GM18858 (cell line): ENCODE results near the gene EDA.
"Not testable (repeated sequence)": the region's sequence is repeated elsewhere in the genome, so short reads cannot be mapped to it uniquely, and the experiment has no call there.

Experiments
- ATAC-seq: cut with Tn5 transposase; IDR thresholded peaks from one replicate; pipeline ENCODE4 v1.9.1; 2021; ENCODE audit not compliant: unreplicated experiment

Gene EDA

DNA sequence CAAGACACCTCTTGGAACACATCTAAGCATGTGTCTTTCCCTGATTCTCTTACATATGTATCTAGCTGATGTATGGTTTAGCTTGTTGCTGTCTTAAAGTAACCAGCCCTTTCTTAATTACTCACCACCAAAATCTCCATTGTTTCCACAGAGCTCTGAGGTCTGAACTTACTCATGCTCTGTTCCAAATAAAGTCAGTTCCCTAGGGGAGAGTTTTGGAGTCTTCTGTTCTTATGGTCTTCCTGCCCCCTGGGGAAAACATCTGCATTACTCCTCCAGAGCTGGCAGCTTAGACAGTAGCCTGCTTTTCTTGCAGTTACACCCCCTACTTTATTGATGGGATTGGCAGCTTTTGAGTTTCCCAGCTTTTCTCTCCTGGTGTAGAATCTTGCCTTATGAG is 125.8 kb downstream of the EDA start:
- ATAC-seq: no peak

DNA sequence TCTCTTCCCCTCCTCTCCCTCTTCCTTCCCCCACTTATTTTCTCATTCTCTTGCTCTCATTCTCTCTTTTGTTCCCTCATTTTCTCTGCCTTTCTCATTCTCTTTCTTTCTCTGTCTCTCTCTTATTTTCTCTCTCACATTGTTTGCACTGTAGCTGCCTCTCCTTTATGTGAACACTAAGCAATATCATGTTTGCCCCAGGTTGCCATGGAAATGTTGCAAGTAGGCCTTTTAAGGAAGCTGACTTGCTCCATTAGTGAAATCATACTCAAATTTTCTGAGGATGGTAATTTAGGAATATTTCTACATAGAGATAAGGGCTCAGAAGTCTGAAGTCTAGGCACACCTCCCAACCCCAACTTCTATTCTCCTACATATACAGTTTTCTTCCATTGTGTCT is 130.1 kb downstream of the EDA start:
- ATAC-seq: no peak

DNA sequence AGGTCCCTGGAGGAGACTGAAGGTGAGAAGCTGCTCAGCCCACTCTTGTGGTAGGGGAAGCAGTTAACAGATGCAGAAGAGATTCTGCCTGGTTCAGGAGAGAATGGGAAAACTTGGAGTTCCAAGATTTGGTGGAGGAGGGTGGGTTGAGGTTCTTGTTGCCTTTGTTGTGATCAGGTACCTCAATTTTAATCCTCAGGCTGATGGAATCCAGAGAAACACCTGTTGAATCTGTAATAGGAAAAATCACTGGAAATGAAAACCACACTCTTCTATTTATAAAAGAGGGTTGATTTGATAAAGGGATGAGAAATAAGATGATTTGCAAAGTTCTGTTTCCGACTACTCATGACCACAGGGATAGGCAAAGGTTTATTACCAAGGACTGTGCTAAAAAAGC is 132.1 kb downstream of the EDA start:
- no peak for ATAC-seq

DNA sequence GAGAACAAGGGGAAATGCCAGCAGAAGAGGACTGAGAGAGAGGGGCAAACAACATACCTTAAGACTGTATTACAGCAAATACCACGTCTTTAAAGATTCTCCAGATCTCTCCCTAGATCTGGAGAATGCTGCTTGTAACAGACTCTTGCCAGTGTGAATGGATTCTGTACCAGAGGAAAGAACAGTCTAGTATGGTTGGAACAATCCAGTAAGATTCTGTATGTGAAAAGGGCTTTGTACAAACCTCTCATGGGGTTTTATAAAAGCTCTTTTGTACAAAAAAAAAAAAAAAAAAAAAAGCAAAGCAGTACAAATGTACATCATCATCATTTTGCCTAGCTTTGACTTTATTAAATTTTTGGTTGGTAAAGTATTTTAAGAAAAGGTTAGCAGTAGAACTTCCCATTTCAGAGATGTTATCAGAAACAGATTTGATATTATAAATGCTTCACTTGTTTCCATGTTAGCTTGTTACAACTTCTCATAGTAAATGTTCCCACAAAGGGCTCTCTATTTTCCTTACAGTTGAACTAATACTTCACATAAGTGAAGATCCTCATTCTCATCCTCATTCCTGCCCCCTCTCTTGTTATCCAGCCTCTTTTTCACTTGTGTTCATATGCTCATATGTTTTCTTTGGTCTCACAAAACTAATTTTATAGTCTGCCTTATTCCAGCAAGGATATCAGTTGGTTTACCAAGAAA is 144.2 kb downstream of the EDA start:
- no peak for ATAC-seq

DNA sequence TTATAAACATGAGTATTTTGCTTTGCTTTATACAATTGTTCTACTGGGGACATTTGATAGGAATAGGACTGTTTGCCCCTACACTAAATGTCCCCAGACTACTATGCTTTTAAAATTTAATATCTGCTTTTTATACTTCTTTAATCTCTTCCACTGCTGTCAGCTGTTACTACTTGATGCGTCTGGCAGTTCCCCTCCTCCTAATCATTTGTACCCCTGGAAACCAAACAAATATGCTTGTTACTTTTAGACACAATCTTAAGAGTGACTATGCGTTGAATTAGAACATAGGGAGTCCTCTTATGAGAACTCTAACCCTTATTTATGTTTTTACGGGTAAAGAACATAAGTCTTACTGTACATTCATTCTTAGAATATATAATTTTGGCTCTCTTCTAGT is 145.7 kb downstream of the EDA start:
- ATAC-seq: no peak

DNA sequence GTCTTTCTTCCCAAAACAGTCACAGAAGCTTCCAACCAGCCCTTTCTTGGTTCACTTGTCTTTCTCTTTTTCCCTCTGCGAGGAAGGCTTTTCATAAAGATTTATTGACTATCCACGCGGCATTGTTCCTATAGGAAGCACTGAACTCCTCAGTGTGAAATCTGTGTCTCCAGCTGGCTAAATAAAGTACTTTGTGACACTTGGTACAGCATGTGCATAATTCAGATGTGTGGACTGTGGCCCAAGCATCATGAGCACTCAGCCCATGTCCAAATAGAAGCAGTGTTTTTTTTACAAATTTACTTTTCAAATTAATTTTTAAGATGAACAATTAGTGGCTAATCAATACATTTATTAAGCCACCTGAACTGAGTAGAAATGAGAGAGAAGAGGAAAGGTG is 146.4 kb downstream of the EDA start:
- no peak for ATAC-seq

DNA sequence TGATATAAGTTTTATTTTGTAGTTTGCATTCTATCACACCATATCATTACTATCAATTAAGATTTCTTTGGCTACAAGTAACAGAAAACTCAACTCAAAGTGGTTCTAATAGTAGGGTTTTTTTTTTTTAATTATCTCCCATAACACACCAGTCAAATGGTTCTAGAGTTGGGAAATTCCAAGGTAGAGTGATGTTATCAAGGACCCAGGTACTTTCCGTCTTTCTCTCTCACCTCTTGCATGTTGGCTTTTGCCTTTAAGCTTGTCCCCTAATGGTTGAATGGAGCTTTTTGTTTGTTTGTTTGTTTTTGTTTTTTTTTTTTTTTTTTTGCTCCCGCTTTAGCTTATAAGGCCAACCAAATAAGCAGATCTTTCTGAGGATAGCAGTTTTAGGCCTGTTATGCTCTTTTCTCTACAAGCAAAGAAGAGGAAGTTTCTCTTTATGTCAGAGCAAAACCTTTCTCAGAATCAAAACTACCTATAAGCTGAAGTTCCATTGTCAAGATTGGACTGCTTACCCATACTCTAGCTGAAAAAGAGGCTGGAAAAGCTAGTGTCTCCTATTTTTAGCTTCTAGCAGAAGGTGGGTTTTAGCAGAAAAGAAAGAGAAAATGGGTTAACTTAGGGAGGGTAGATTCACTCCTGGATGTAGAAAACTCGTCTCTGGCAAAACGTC is 177.5 kb downstream of the EDA start:
- no peak for ATAC-seq

DNA sequence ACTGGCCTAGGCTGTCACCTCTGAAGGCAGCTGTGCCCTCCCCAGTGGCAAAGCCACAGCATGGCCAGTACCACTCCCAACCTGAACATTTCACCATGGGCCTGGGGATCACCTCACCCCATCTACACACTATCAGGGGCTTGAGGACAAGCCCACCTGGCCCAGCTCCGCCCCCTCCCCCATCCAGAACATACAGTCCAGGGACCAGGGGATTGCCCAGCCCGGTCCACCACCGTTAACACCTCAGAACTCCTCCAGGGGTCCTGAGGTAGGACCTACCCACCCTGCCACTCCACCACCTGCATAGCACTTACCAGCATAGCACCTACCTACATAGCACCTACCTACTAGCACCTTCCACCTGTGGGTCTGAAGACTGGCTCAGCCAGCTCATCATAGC is 179.8 kb downstream of the EDA start:
- no peak for ATAC-seq

DNA sequence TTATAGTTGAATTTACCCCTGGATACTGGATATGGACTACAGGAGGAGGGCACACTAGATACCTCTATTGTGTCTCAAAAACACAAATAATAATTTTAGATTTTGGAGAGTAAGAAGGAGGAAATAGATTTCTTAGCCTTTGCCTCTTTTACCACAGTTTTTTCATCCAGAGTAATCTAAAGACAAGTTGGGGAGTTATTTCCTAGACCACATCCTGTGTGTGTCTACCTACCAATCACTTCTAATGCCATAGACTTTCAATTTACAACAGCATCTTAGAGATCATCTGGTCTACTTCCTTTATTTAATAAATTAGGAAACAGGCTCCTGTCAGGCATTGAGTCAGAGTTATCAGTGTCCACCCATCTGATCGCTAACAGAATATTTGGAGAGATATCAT is 191.5 kb downstream of the EDA start:
- no peak for ATAC-seq

DNA sequence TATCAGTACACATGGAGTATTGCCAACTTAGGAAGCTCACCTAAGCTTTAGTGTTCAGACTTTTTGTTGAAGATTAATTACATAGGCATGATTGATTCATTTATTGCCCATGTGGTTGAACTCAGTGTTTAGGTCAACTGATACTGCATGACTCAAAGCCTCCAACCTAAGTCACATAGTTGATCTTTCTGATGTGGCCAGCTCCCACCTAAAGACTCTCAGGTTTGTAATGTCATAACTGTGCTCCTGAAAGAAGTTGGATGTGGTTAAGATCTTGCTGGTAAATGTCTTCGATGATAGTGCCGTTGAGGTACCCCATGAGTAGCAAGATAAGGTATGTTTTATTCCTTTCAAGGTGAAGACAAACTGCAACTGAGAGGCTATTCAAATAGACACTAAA is 192.5 kb downstream of the EDA start:
- ATAC-seq: no peak

DNA sequence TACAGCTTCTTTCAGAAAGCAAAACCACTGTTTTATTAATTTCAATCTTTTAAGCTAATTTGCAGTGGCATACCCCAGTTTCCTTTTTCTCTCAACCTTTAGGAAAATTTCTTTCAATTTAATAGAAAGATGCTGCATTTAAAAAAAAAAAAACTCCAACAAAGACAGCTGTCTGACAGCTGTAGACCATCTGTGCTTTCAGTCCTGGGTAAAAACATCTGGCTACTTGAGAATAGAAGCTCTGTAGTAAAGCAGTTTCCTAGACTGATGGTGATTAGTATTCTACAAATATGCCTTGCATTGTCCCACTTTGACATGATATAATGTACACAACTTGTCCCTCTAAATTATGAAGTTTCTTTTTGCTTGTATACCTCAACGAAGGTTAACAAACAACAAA is 197.8 kb downstream of the EDA start:
- no peak for ATAC-seq

DNA sequence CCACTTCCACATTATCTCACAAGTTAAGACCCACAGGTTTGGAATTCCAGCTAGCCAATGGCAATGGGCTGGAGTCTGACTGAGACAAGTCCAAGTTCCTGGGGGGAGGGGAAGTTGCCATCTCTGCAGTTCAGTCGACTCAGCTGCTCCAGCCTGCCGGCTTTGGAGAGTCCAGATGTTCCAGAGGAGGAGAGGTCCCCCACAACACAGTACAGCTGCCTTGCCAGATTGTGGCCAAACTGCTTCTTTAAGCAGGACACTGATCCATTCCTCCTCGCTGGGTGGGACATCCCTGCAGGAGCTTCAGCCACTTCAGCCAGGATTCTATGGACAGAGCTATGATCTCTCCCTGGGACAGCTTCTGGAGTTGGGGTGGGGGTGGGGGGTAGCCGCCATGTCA is 199.2 kb downstream of the EDA start:
- no peak for ATAC-seq

DNA sequence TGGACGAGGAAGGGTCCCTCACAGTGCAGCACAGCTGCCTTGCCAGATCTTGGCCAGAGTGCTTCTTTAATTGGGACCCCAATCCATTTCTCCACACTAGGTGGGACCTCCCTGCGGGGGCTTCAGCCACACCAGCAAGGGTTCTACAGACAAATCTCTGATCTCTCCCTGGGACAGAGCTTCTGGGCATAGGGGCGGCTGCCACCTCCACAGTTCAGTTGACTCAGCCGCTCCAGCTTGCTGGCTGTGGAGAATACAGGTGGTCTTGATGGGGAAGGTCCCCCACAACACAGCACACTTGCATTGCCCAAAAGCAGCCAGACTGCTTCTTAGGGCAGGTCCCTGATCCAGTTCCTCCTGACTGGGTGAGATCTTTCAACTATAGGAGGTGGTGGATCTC is 199.6 kb downstream of the EDA start:
- ATAC-seq: no peak

DNA sequence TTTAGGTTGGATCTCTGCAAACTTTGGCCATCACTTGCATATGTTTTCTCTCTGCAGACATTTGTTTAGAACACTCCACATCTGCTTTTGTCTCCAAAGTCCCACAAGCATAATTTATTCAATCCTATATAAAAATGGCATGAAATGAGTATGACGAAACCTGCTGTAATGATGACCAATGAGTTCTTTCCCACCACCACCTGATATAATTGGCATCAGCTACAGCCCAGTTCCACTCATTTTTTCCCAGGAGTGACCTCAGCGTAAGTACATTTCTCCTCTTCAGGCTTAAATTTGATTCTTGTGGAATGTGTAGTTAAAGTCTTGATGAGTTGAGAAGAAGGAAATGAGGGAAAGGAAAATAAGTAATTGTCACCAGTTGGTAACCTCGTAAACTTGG is 228.7 kb downstream of the EDA start:
- no peak for ATAC-seq

DNA sequence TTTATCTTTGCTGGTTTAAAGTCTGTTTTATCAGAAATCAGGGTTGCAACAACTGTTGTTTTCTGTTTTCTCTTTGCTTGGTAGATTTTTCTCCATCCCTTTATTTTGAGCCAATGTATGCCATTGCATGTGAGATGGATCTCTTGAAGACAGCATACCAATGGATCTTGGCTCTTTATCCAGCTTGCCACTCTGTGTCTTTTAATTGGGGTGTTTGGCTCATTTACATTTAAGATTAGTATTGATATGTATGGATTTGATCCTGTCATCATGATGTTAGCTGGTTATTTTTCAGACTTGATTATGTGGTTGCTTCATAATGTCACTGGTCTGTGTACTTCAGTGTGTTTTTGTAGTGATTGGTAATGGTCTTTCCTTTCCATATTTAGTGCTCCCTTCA is 244.1 kb downstream of the EDA start:
- not testable (repeated sequence) for ATAC-seq

DNA sequence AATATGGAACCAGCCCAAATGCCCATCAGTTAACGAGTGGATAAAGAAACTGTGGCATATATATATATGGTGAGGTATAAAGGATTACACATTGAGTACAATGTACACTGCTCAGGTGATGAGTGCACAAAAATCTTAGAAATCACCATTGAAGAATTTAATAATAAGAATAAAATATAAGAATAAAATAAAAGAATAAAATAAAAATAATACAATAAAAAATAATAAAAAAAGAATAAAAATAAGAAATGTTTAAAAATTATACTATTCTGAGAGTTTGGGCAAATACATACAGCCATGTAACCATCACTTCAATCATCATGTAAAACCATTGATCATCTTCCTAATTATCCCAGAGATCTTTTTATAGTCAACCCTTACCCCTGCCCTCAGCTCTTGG is 260.3 kb downstream of the EDA start:
- no peak for ATAC-seq

DNA sequence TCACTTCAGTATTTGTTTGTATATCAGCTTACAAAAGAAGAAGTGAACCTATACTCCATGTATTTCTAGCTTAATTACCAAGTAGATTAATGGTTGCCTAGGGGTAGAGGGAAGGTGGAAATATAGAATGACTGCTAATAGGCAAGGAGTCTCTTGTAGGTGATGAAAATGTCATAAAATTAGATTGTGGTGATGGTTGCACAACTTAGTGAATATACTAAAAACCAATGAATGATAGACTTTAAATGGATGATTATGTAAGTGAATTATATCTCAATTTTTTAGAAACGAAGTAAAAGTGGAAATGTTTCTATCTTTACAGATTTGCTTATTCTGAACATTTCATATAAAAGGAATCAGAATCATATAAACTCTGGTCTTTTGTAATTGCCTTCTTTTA is 268.3 kb downstream of the EDA start:
- ATAC-seq: no peak

DNA sequence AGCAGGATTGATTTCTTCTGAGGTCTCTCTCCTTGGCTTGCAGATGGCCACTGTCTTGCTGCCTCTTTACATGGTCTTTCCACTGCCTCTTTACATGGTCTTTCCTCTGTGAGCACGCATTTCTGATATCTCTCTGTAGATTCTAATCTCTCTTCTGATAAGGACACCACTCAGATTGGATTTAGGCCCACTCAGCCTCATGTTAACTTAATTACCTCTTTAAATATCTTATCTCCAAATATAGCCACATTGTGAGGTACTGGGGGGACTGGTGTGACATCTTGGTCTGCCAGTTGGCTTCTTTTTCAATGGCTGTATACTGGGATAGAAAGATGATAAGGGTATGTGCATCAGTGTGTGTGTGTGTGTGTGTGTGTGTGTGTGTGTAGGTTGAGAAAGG is 280.1 kb downstream of the EDA start:
- no peak for ATAC-seq

DNA sequence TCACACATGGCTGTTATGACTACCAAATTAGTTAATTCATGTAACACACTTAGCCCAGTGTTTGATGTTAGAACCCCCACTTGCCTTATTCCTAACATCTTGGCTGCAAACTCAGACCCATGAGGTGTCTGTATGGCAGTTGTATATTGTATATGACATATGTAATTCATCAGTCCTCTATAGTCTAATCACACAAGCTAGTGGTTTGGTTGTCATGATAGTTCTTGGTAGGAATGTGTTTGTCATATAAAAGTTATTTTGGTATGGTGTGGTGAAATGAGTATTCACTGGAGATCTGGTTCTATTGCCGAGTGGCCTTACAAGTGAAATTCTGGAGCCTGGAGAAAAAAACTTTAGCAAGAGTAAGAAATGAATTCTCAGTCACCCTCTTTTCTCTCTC is 284.6 kb downstream of the EDA start:
- no peak for ATAC-seq

DNA sequence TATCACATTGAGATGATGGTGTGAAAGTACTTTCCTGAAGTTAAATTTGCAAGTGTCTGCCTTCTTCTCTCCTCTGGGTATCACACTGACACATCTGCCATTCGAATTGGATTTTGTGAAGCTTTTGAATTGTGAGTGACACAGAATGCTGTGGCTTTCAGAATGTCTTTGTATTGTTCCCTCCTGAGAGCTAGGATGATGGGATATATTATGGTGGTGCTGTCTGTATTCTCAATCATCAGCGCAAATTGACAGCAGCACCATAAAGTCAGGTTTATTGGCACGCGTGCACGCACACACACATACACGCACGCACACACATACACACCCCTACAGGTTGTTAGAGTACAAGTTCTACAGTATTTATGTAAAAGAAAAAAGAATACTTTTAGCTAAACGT is 290.5 kb downstream of the EDA start:
- ATAC-seq: no peak

DNA sequence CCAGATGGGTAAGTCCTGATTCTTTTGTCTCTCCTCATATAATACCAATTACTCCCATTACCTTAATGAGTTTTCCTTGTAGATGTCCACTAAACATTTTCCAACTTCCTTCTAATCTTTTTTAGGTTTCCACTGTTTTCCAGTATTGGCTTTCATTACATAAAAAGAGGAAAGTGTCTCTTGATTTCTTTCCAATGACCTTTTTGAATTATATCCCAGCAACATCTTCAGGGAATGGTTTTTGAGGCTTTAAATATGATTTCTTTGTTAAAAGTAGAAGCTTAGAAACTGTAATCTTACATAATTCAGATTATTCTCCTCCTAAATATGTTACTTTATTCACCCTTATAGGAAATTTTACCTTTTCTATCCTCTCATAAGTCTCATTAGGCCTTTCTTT is 298.9 kb downstream of the EDA start:
- no peak for ATAC-seq

DNA sequence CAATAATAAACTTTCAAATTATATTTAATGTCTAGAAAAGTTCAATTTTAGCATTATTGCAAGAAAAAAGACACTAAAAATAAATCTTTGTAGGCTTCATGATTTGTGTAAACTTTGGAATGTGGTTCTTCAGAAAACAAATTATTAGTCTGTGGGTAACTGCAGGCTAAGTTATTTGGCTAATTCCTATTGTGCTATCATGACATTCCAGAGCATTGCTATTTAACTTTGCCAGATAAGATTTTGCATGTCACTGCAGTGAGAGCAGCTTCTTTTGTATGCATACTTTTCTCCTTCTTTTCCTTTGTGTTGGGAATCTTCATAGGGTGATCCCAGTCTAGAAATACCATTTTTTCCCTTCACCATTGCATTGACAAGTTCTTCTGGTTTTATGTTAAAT is 303.8 kb downstream of the EDA start:
- no peak for ATAC-seq

DNA sequence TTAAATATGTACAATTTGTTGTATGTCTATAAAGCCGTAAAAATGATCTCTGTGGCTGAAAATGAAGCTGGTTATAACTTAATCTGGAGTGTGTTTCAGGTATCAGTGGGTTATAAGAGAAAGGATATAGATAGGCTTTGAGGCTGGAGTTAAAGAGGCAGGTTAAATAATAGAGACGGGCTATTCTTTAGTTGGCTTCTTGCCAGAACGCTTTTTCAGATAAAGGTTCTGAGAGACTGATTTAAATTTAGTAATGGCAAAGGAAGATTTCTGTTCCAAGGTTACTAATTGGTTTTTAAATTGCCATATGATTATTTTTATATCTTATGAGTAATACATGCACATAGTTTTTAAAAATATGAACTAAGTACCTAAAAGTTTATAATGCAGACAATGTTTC is 316.4 kb downstream of the EDA start:
- no peak for ATAC-seq
